ENCODE results near the gene INPPL1. TPM values are rescaled to one million over a fixed set of nuclear protein-coding genes. Genes with fewer than 3 reads are reported as not detected.
A peak's percentile ranks its signal among the peaks of the same experiment; 100 is the strongest.

Gene INPPL1
- total RNA-seq, 1 donor from 2014 or later = 93.1 TPM

- DNase-seq (ENCODE audit: low read depth) = no peak
- TF ChIP-seq CTCF (IDR thresholded peaks at IDR 0.05; ENCODE audit: insufficient read depth, low read length, poor library complexity, severe bottlenecking) = no peak
- H3K4me3 ChIP-seq (ENCODE audit: low read depth, low read length) = no peak overlapping the region
- H3K27me3 ChIP-seq (ENCODE audit: control insufficient read depth, insufficient read depth, low read length) = peaks cover 29% of the 10 kb centered on the region
- peaks cover 17% of the 10 kb centered on the region for H3K36me3 ChIP-seq (ENCODE audit: control insufficient read depth, insufficient read depth, low read length)
Measured at GRCh38 chr11:72236774-72237111, 12.2 kb downstream of the INPPL1 start.

- H3K36me3 ChIP-seq (ENCODE audit: control insufficient read depth, insufficient read depth, low read length) = peaks cover 14% of the 10 kb centered on the region
- no peak for DNase-seq (ENCODE audit: low read depth)
- peaks cover 35% of the 10 kb centered on the region for H3K27me3 ChIP-seq (ENCODE audit: control insufficient read depth, insufficient read depth, low read length)
- no peak overlapping the region for H3K4me3 ChIP-seq (ENCODE audit: low read depth, low read length)
- TF ChIP-seq CTCF (IDR thresholded peaks at IDR 0.05; ENCODE audit: insufficient read depth, low read length, poor library complexity, severe bottlenecking) = no peak
Measured at GRCh38 chr11:72237112-72237931, 12.8 kb downstream of the INPPL1 start.

- TF ChIP-seq CTCF (IDR thresholded peaks at IDR 0.05; ENCODE audit: insufficient read depth, low read length, poor library complexity, severe bottlenecking) = peak; percentile 80
- no peak for DNase-seq (ENCODE audit: low read depth)
- peaks cover 12% of the 10 kb centered on the region for H3K36me3 ChIP-seq (ENCODE audit: control insufficient read depth, insufficient read depth, low read length)
- H3K27me3 ChIP-seq (ENCODE audit: control insufficient read depth, insufficient read depth, low read length) = peaks cover 39% of the 10 kb centered on the region
- H3K4me3 ChIP-seq (ENCODE audit: low read depth, low read length) = no peak overlapping the region
Measured at GRCh38 chr11:72238040-72238450, 13.5 kb downstream of the INPPL1 start.

GRCh38 chr11:72238492-72239312 is 14.1 kb downstream of the INPPL1 start:
- Histone ChIP-seq H3K36me3 (ENCODE audit: control insufficient read depth, insufficient read depth, low read length) (peaks cover 10% of the 10 kb centered on the region), H3K27me3 (ENCODE audit: control insufficient read depth, insufficient read depth, low read length) (peaks cover 46% of the 10 kb centered on the region), H3K4me3 (ENCODE audit: low read depth, low read length) (no peak overlapping the region)
- TF ChIP-seq CTCF (IDR thresholded peaks at IDR 0.05; ENCODE audit: insufficient read depth, low read length, poor library complexity, severe bottlenecking) = no peak
- DNase-seq (ENCODE audit: low read depth) = no peak

GRCh38 chr11:72239313-72239848 is 14.8 kb downstream of the INPPL1 start:
- no peak for DNase-seq (ENCODE audit: low read depth)
- Histone ChIP-seq H3K4me3 (ENCODE audit: low read depth, low read length) (no peak overlapping the region), H3K27me3 (ENCODE audit: control insufficient read depth, insufficient read depth, low read length) (peaks cover 53% of the 10 kb centered on the region), H3K36me3 (ENCODE audit: control insufficient read depth, insufficient read depth, low read length) (peaks cover 10% of the 10 kb centered on the region)
- TF ChIP-seq CTCF (IDR thresholded peaks at IDR 0.05; ENCODE audit: insufficient read depth, low read length, poor library complexity, severe bottlenecking) = no peak

Data from kidney epithelial cell (primary cell).